ENCODE measurements around the gene FHOD3.

Gene FHOD3

DNA sequence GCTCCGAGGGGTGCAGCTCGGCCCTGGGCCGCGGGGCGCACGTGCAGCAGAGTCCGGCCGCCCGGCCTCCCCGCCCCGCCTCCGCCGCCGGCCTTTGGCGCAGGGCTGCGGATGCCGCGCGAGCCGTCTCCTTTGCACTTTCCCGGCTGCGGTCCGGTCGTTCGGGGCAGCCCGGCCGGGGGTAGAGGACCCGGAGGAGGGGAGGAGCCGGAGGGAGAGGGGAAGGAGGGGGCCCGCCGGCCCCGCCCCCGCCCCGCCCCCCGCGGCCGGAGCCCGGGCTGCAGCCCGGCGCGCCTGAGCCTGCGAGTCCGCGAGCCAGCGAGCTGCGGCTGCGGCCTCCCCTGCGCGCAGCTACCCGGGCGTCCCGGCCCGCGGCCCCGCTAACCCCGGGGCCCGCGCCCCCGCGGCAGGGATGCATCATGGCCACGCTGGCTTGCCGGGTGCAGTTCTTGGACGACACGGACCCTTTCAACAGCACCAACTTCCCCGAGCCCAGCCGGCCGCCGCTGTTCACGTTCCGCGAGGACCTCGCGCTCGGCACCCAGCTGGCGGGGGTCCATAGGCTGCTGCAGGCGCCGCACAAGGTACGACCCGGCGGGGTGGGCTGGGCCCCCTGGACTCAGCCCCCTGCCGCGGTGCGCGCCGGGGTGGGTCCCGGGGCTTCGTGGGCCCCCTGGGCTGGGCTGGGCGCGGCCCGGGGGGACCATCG, at the start of gene FHOD3:
TSS of gene FHOD3 (plus strand) at position 297 of the 709 bp plus-strand sequence. CDS start at position 420, 123 bp downstream.
- DNase-seq = peak; percentile 70 to 73

- no peak for DNase-seq
Measured at GRCh38 chr18:36249392-36249791, 48.1 kb upstream of the FHOD3 start.

GRCh38 chr18:36250827-36251226, 46.7 kb upstream of the FHOD3 start:
- DNase-seq = no peak

DNA sequence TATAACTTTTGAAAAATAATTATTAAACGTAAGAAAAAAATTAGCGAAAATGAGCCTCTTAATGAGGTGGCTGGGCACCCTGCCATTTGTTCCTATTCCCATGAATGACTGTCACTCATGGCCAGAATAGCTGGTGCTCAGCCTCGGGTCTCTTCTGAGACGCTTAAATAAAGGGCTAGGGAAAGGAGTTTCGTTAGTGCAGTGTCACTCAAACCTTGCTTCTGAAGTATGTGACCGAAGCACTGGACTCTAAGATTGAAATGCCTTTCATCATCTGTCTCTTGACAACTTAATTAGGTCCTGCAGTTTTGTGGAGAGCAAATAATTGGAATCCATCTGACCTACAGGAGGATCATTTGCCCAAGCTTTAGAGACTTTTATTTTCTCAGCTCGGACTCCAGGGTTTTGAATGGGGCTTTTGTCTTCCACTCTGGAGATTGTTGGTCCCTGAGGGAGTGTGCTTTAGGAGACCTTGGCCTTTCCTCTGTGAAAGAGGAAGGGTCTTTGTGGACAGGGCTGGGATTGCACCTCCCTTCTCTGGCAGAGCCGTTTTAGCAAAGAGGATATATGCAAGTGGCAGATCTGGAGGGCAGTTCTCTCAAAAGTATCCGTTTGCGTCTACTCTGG, 42.3 kb upstream of the FHOD3 start:
- DNase-seq = no peak

GRCh38 chr18:36256094-36256493, 41.4 kb upstream of the FHOD3 start:
- DNase-seq = no peak

DNA sequence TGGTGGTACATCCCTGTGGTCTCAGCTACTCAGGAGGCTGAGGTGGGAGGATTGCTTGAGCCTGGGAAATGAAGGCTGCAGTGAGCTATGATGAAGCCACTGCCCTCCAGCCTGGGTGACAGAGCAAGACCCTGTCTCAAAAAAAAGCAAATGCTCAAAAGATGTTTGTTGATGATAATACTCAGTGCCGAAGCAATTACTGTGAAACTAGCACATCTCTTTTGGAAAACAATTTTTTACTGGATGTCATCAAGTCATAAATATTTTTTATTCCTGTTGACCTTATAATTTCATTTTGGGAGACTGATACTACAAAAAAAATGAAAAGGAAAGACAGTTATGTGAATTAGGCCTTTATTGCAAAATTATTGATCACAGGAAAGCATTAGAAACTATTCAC, 34.5 kb upstream of the FHOD3 start:
- DNase-seq = no peak

- DNase-seq = no peak
Measured at GRCh38 chr18:36264283-36264682, 33.2 kb upstream of the FHOD3 start.

GRCh38 chr18:36265015-36265414, 32.5 kb upstream of the FHOD3 start:
- no peak for DNase-seq

DNA sequence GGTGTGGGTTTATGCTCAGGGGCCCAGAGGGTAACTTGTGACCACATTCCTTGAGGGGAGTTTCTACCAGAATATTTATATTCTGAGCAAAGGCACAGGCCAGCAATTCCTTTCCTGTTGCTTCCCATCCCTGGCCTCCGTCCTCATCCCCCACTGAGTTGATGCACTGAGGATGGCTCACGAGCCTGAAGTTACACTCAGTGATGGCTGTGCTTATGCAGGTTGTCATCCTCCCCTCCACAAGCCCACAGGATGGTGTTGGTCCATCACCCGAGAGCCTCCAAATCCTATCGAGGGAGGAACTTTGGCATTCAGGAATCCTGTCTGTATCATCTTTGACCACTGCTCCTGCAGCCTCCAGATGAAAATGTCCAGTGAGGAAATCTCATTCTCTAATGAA, 28.4 kb upstream of the FHOD3 start:
- DNase-seq = no peak

DNA sequence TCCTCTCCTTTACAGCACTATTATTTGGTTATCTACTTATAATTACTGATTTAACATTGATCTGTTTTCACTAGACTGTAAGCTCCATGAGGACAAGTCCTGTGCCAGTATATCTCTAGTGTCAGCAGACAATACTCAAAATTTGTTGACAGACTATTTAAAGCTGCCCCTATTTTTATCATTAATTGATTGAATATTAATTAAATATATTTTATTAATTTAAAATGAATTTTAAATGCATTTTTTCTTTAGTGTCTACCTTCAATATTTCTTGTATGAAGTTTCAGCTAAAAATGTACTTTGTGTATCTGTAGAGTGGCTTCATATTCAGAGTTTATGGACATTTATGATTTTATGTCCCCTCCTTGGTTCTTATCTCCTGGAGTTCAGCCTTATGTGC, 26.4 kb upstream of the FHOD3 start:
- DNase-seq = no peak

DNA sequence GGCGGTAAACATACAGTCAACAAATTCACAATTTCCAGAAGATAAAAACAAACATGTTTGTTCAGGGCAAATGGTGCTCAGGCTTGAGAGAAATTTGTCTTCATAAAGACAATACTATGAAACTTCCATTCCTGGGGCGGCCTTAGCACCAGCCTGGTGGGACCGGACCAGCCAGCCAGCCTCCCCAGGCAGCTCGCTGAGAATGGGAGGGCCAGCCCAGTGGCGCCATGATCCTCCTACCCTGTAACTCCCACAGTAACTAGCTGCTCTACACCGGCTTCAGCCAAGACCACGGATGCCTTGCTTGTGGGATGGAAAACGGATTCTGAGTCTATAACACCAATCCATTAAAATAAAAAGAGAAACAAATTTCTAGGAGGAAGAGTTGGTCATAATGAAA, 24.2 kb upstream of the FHOD3 start:
- no peak for DNase-seq

DNA sequence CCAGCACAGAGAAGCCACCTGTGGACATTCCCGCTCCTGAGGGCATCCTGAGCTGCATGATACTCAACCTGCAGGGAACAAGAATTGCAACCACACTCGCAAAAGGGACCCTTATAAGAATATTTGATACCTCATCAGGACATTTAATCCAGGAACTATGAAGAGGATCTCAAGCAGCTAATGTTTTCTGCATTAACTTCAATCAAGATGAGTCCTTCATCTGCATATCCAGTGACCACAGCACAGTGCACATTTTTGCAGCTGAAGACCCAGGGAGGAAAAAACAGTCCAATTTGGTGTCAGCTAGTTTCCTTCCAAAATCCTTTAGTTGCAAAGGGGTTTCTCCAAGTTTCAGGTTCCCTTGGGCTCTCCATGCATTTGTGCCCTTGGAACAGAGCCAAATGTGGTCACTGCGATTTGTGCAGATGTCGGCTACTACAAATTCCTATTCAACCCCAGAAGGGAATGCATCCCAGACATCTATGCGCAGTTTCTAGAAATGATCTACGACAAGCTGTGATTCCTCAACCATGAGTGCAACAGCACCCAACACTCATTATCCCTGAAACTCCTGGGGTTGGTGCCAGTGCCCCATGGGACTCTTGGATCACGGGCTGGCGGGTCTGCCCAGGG, 23.3 kb upstream of the FHOD3 start:
- no peak for DNase-seq

- DNase-seq = no peak
Measured at GRCh38 chr18:36275561-36275960, 22.0 kb upstream of the FHOD3 start.

DNA sequence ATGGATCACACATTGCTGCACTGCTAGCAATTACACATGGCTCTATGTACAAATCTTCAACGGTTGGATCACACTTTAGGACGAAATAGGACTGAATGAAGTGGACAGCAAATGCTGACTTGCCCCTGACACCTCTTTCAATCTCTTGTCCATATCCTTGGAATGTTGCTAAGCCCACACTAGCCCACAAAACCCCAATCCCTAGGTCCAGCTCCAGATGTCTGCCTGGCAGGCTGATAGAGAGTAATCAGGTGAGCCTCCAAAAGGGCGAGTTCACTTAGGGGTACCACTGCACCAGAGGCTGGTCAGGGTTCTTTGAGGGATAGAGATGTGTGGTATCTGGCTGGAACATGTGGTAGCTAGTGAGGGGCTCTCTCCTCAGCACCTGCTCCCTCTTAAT, 18.5 kb upstream of the FHOD3 start:
- no peak for DNase-seq

DNA sequence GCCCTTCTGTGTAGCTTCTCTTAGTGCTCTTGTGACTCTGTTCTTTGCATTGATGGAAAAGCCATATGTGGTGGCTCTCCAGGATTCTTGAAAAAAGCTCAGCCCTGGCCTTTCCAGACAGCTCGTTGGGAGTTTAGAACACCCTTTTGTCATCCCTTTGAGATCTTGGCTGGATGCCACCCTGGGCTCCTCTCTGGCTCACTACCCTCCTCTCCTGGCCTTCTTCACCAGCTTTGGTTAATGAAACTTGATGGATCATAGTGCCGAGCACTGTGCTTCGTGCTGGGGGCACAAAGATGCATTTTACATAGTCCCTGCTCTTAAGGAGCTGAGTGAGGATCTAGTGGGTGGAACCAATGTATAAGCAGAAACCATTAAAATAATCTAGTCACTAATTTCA, 15.6 kb upstream of the FHOD3 start:
- no peak for DNase-seq

GRCh38 chr18:36283448-36283847, 14.1 kb upstream of the FHOD3 start:
- no peak for DNase-seq

GRCh38 chr18:36284268-36284667, 13.2 kb upstream of the FHOD3 start:
- DNase-seq = no peak

GRCh38 chr18:36284671-36285295, 12.7 kb upstream of the FHOD3 start:
- peak; percentile 39 to 70 for DNase-seq

DNA sequence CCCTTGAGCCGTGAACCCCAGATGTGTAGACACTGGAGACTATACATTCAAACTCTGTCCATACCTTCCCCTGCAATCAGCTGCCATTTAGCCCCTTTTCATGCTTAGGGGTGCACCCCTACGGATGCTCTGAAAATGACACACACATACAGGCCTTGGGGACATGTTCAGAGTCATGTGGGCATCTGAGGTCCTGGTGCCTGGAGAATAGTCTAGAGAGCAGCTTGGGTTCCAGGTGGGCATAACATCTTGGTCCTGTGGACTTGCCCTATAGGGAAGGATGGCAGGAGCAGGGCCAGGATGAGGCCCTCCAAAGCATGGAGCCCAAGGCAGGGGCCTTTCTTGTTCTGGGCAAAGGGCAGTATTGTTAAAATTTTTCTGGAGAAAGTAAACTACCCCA, 9.9 kb upstream of the FHOD3 start:
- DNase-seq = no peak

DNA sequence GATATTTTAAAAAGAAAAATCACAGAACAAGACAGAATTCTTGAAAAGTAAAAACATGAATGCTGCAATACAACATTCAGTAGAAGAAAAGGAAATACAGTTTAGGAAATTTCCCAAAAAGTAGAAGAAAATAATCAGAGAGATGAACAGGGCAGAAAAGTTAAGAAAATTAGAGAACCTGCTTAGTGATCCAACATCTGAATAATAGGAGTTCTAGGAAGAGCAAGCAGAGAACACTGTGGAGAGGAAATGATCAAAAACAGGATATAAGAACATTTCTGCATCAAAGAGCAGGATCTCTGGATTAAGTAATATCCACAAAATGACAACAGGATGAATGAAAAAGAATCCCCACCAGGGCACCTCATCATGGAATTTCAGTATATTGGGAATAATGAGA, 8.8 kb upstream of the FHOD3 start:
- DNase-seq = no peak

GRCh38 chr18:36294031-36294430, 3.5 kb upstream of the FHOD3 start:
- DNase-seq = no peak

GRCh38 chr18:36295214-36295613, 2.3 kb upstream of the FHOD3 start:
- no peak for DNase-seq

DNA sequence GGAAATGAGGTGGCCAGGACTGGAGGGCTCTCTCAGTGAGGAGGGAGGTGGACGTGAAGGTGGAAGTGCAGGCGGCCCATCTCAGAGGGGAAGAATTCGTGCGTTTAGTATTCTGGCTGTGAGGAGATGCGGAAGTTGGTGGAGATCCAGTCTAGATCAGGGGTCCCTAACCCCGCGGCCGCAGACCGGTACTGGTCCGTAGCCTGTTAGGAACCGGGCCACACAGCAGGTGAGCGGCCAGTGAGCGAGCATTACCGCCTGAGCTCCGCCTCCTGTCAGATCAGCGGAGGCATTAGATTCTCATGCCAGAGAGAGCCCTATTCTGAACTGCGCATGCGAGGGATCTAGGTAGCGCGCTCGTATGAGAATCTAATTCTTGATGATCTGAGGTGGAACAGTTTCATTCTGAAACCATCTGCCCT, 1.6 kb upstream of the FHOD3 start:
- DNase-seq = peak in 1 of 2 experiments; percentile 19
